ENCODE measurements around the gene ZNF497. TPM values are rescaled to one million over a fixed set of nuclear protein-coding genes. Genes with fewer than 3 reads are reported as not detected.

ZNF497 gene
- total and polyA plus RNA-seq, 9 of the 15 experiments (the other 6 are each of a cell fraction or from before 2014, with no cell fraction given): 0.06 to 0.98 (median 0.44) TPM; not detected in 1

GRCh38 chr19:58386576-58387337 lies 24.2 kb upstream of the ZNF497 start, which contains the start of gene RPS5 (continued):
- TF ChIP-seq ZNF592 (IDR thresholded peaks at IDR 0.05) (peak; percentile 94), FOXP4 (CRISPR knock-in tag; IDR thresholded peaks at IDR 0.05; ENCODE audit: borderline replicate concordance) (no peak), JUN (IDR thresholded peaks at IDR 0.05; ENCODE audit: borderline replicate concordance, low read depth, low read length) (peak; percentile 40; the same call in 1 of the 2 replicates), JUN (CRISPR knock-in tag; IDR thresholded peaks at IDR 0.05; ENCODE audit: borderline replicate concordance) (no peak), RBM14 (IDR thresholded peaks at IDR 0.05; ENCODE audit: borderline replicate concordance, insufficient read depth, low read depth, low read length) (0 out of 2 replicates have a peak, but pooled peaks have one; percentile 90), ZBTB26 (CRISPR knock-in tag; IDR thresholded peaks at IDR 0.05) (no peak), HDAC8 (tag; IDR thresholded peaks at IDR 0.05) (no peak), THAP7 (CRISPR knock-in tag; IDR thresholded peaks at IDR 0.05) (peak; percentile 14; the same call in 1 of the 2 replicates), HMG20B (CRISPR knock-in tag; IDR thresholded peaks at IDR 0.05) (no peak), NONO (IDR thresholded peaks at IDR 0.05; ENCODE audit: low read depth in 2 of 2, low read length in 1 of 2) (peak in 1 of 2 experiments; percentile 59; a peak in 1 of 4 replicates), ZNF644 (tag; IDR thresholded peaks at IDR 0.05; ENCODE audit: low read depth) (no peak)

Measured in K562 (cell line).